Sigmoid colon (tissue), 4 donors: ENCODE data around the gene SATB2.

Experiments used
- CTCF ChIP-seq, 4 experiments: fragments of 450-650 bp in 3 of 4; fragments of 200-600 bp in 1 of 4; IDR thresholded peaks; one replicate each; pipeline ENCODE4 v1.5.1; 2016 to 2019; ENCODE audit warnings: antibody characterized with exemption in 4 of 4, mild to moderate bottlenecking in 3 of 4, moderate library complexity in 2 of 4
- POLR2AphosphoS5 ChIP-seq, 4 donors: sonication (generic); formaldehyde crosslinking; IDR thresholded peaks; one replicate each; pipeline ENCODE4 v1.6.1; 2017; ENCODE audit warnings: antibody characterized with exemption in 4 of 4

GRCh38 chr2:199469514-199470360 lies 12.0 kb upstream of the SATB2 start:
- TF ChIP-seq CTCF (IDR thresholded peaks at IDR 0.05) (no peak), POLR2AphosphoS5 (IDR thresholded peaks at IDR 0.05) (no peak)
